Stromal cell of bone marrow (primary cell): ENCODE data around the gene RFT1.
"Not testable (repeated sequence)": the region's sequence is repeated elsewhere in the genome, so short reads cannot be mapped to it uniquely, and the experiment has no call there.

Experiments used
- DNase-seq: peaks from one replicate; pipeline ENCODE4 v3.0.0-alpha.2; 2012; ENCODE audit warnings: low read depth

RFT1 gene

GRCh38 chr3:53163444-53164387 lies 33.5 kb upstream of the RFT1 start:
- no peak for DNase-seq

- DNase-seq = no peak
Measured at GRCh38 chr3:53162672-53163443, 32.6 kb upstream of the RFT1 start.

GRCh38 chr3:53161820-53162671 lies 31.8 kb upstream of the RFT1 start:
- no peak for DNase-seq

- no peak for DNase-seq
Measured at GRCh38 chr3:53161450-53161819, 31.2 kb upstream of the RFT1 start.

GRCh38 chr3:53160660-53161449 lies 30.6 kb upstream of the RFT1 start, which contains the start of gene PRKCD:
PRKCD (plus strand) TSS chr3:53161209; CDS start chr3:53178423, 17,214 bp downstream.
- DNase-seq = peak; percentile 83

GRCh38 chr3:53160061-53160659 lies 29.9 kb upstream of the RFT1 start:
- DNase-seq = no peak

- no peak for DNase-seq
Measured at GRCh38 chr3:53159156-53160060, 29.2 kb upstream of the RFT1 start.

GRCh38 chr3:53158765-53159155 lies 28.5 kb upstream of the RFT1 start:
- no peak for DNase-seq

- DNase-seq = no peak
Measured at GRCh38 chr3:53157974-53158580, 27.8 kb upstream of the RFT1 start.

- no peak for DNase-seq
Measured at GRCh38 chr3:53156368-53156834, 26.2 kb upstream of the RFT1 start.

GRCh38 chr3:53155760-53156159 lies 25.5 kb upstream of the RFT1 start:
- DNase-seq = no peak

GRCh38 chr3:53154881-53155285 lies 24.6 kb upstream of the RFT1 start:
- DNase-seq = no peak

- no peak for DNase-seq
Measured at GRCh38 chr3:53153980-53154379, 23.7 kb upstream of the RFT1 start.

- DNase-seq = no peak
Measured at GRCh38 chr3:53153264-53153823, 23.1 kb upstream of the RFT1 start.

GRCh38 chr3:53151870-53152660 lies 21.8 kb upstream of the RFT1 start:
- no peak for DNase-seq

GRCh38 chr3:53151465-53151864 lies 21.2 kb upstream of the RFT1 start:
- DNase-seq = no peak

GRCh38 chr3:53151086-53151438 lies 20.8 kb upstream of the RFT1 start:
- not testable (repeated sequence) for DNase-seq
